Natural killer cell (primary cell): Measurements from ENCODE around the gene RBM14. TPM values are rescaled to one million over a fixed set of nuclear protein-coding genes. Genes with fewer than 3 reads are reported as not detected.
A peak's percentile ranks its signal among the peaks of the same experiment; 100 is the strongest.

Experiments
- ATAC-seq, 3 donors: fragments of 150-1000 bp in 2 of 3; fragments of 200-7000 bp in 1 of 3; cut with Tn5 transposase; 1 replicate in 1 of 3; 2 replicates in 2 of 3; pipeline ENCODE4 v1.10.0; 2021; ENCODE audit warnings: mild to moderate bottlenecking in 2 of 3, moderate library complexity in 2 of 3
- DNase-seq, 2 donors: peaks; one replicate each; pipeline versions ENCODE4 v3.0.0 to v3.0.0-alpha.2; 2013 to 2021; ENCODE audit warnings: mixed read lengths in 1 of 2
- H3K27ac ChIP-seq: one replicate; pipeline ENCODE4 v1.5.1; 2013; ENCODE audit warnings: mild to moderate bottlenecking, low read length
- H3K27me3 ChIP-seq: one replicate; pipeline ENCODE4 v1.6.1; 2013; ENCODE audit warnings: low read length; ENCODE audit not compliant: control insufficient read depth, insufficient read depth
- H3K36me3 ChIP-seq: one replicate; pipeline ENCODE4 v1.6.1; 2013; ENCODE audit warnings: low read length; ENCODE audit not compliant: control insufficient read depth, insufficient read depth
- H3K4me1 ChIP-seq: one replicate; pipeline ENCODE4 v1.6.1; 2013; ENCODE audit warnings: low read length; ENCODE audit not compliant: control insufficient read depth, insufficient read depth
- H3K4me3 ChIP-seq: one replicate; pipeline ENCODE4 v1.5.1; 2013; ENCODE audit warnings: low read length
- H3K9me3 ChIP-seq: one replicate; pipeline ENCODE4 v1.6.1; 2013; ENCODE audit warnings: low read length; ENCODE audit not compliant: control insufficient read depth, insufficient read depth
- H3K27ac Mint-ChIP-seq, 2 donors: one replicate each; pipeline ENCODE4 v1.8.0; 2022; ENCODE audit warnings: mild to moderate bottlenecking in 2 of 2, mixed read lengths in 2 of 2, moderate library complexity in 1 of 2
- H3K27me3 Mint-ChIP-seq, 2 donors: one replicate each; pipeline ENCODE4 v1.8.0; 2022; ENCODE audit warnings: low read depth in 2 of 2, mixed read lengths in 2 of 2
- H3K36me3 Mint-ChIP-seq: one replicate; pipeline ENCODE4 v1.8.0; 2022; ENCODE audit warnings: mixed read lengths
- H3K4me1 Mint-ChIP-seq, 2 donors: one replicate each; pipeline ENCODE4 v1.8.0; 2022; ENCODE audit warnings: mixed read lengths in 2 of 2
- H3K4me3 Mint-ChIP-seq: one replicate; pipeline ENCODE4 v1.8.0; 2022; ENCODE audit warnings: mild to moderate bottlenecking, moderate library complexity, mixed read lengths
- H3K9me3 Mint-ChIP-seq, 2 donors: one replicate each; pipeline ENCODE4 v1.8.0; 2022; ENCODE audit warnings: mixed read lengths in 2 of 2
- WGBS: methylation state at CpG from one replicate; pipeline ENCODE4 v1.1.7; 2013; ENCODE audit warnings: missing lambda C conversion rate; ENCODE audit not compliant: insufficient coverage; 5-methylcytosine and 5-hydroxymethylcytosine counted together
- intact Hi-C: fragments of 100-400 bp; cut with micrococcal nuclease; formaldehyde crosslinking; loops from one replicate; pipeline ENCODE4 v1.14.2; 2022
- total RNA-seq, 4 donors: library from RNA; stranded (reverse); fragments of 120-200 nt in 1 of 4; gene quantifications; one replicate each; pipeline versions ENCODE4 v1.2.3 to v1.2.4, GENCODE V29; 2013 to 2022
- TF ChIP-seq, protein P1 (sequence below): fragments of 200-600 bp; IDR thresholded peaks from one replicate; pipeline ENCODE4 v1.8.0; 2022; ENCODE audit warnings: antibody characterized with exemption

RBM14 gene
- total RNA-seq, 3 donors from 2014 or later (not counting 1 experiment from before 2014, with no cell fraction given) = 289 to 325 (median 307) TPM

DNA sequence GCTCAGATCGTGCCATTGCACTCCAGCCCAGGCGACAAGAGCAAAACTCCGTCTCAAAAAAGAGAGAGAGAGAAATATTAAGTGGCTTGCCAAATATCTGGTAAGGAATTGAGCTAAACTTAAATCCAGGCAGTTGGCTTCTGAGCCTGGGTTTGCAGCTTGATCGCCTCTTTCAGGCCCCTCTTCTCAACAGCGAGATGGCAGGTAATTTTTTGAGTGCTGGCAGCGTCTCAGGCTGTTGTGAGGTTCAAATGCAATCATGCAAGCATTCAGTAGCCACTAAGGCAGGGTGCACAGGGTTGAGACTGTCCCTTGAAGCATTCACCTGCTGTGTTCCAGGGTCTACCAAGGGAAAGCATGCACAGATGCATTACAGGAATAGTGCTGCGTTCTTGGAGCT lies 47.4 kb upstream of the RBM14 start:
- no peaks in the 10 kb centered on the region for H3K9me3 Mint-ChIP-seq
- no peak overlapping the region for H3K27ac ChIP-seq
- TF ChIP-seq, protein P1, sequence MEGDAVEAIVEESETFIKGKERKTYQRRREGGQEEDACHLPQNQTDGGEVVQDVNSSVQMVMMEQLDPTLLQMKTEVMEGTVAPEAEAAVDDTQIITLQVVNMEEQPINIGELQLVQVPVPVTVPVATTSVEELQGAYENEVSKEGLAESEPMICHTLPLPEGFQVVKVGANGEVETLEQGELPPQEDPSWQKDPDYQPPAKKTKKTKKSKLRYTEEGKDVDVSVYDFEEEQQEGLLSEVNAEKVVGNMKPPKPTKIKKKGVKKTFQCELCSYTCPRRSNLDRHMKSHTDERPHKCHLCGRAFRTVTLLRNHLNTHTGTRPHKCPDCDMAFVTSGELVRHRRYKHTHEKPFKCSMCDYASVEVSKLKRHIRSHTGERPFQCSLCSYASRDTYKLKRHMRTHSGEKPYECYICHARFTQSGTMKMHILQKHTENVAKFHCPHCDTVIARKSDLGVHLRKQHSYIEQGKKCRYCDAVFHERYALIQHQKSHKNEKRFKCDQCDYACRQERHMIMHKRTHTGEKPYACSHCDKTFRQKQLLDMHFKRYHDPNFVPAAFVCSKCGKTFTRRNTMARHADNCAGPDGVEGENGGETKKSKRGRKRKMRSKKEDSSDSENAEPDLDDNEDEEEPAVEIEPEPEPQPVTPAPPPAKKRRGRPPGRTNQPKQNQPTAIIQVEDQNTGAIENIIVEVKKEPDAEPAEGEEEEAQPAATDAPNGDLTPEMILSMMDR = no peak
- no peaks in the 10 kb centered on the region for H3K36me3 ChIP-seq
- peaks cover 3 to 6% of the 10 kb centered on the region in 2 donors for H3K27me3 Mint-ChIP-seq
- intact Hi-C loops = no loop called here
- H3K27me3 ChIP-seq = no peaks in the 10 kb centered on the region
- peak overlapping the region in 1 of 2 donors; percentile 71 for H3K27ac Mint-ChIP-seq
- ATAC-seq = no peak
- WGBS = 86% methylated on average over 7 of the region's 7 CpGs
- H3K4me3 ChIP-seq = no peak overlapping the region
- no peaks in the 10 kb centered on the region for H3K36me3 Mint-ChIP-seq
- peaks cover 4 to 9% of the 10 kb centered on the region in 2 donors for H3K4me1 Mint-ChIP-seq
- no peak for DNase-seq
- peaks cover 13% of the 10 kb centered on the region for H3K4me1 ChIP-seq
- H3K9me3 ChIP-seq = no peaks in the 10 kb centered on the region
- H3K4me3 Mint-ChIP-seq = no peak overlapping the region

DNA sequence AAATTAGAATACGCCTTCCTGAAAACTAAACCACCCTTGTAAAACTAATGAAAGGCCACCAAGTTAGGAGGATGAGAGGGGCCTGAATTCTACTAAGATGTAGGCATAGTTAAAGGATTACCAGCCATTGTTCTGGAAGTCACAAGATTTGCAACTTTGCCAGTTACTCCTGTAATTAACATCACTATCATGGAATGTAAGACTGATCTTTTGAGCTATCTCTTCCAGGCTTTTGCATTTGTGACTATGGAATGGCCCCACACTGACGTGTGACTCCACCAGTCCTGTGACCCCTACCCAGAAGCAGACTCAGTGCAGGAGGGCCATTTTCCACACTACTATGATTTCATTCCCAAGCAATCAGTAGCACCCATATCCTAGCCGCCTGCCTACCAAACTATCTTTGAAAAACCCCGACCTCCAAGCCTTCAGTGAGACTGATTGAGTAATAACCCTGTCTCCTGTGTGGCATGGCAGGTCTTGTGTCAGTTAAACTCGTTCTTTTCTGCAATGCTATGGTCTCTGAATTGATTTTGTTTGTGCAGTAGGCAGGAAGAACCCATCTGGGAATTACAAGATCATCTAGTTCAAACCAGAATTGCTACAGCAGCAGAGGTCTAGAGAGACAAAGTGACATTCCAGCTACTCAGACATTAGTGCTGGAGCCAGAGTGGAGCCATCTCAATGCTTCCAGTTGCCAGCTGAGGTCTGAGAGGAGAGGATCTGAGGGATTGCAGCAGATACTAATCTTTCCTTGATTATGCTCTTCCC lies 46.2 kb upstream of the RBM14 start:
- intact Hi-C loops = no loop called here
- Mint-ChIP-seq H3K9me3 (no peaks in the 10 kb centered on the region), H3K36me3 (no peaks in the 10 kb centered on the region), H3K4me3 (no peak overlapping the region), H3K27ac (no peak overlapping the region), H3K27me3 (peaks cover 14 to 18% of the 10 kb centered on the region in 2 donors), H3K4me1 (peaks cover 4 to 9% of the 10 kb centered on the region in 2 donors)
- 70% methylated on average over 4 of the region's 5 CpGs for WGBS
- H3K27ac ChIP-seq = no peak overlapping the region
- H3K4me3 ChIP-seq = no peak overlapping the region
- no peaks in the 10 kb centered on the region for H3K9me3 ChIP-seq
- TF ChIP-seq, protein P1 = no peak
- DNase-seq (no peak), ATAC-seq (no peak)
- peaks cover 13% of the 10 kb centered on the region for H3K4me1 ChIP-seq
- no peaks in the 10 kb centered on the region for H3K36me3 ChIP-seq
- no peaks in the 10 kb centered on the region for H3K27me3 ChIP-seq

DNA sequence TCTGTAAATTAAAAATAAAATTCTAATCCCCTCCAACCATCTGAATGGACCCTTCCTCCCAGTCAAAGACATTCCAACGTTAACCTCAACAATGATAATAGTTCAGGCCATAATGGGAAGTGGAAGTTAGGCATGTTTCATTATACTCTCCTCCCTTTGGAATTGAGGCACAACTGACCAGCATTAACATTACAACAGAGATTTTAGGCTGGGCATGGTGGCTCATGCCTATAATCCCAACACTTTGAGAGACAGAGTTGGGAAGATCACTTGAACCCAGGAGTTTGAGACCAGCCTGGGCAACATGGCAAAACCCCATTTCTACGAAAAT lies 45.6 kb upstream of the RBM14 start:
- H3K27me3 ChIP-seq = no peaks in the 10 kb centered on the region
- H3K4me1 Mint-ChIP-seq = peaks cover 4 to 9% of the 10 kb centered on the region in 2 donors
- ATAC-seq (no peak), DNase-seq (no peak)
- no peaks in the 10 kb centered on the region for H3K9me3 ChIP-seq
- no peak overlapping the region for H3K4me3 ChIP-seq
- TF ChIP-seq, protein P1 = no peak
- intact Hi-C loops = no loop called here
- H3K36me3 ChIP-seq = no peaks in the 10 kb centered on the region
- no peak overlapping the region for H3K27ac ChIP-seq
- H3K9me3 Mint-ChIP-seq = no peaks in the 10 kb centered on the region
- no peak overlapping the region for H3K4me3 Mint-ChIP-seq
- WGBS = 100% methylated on average over 1 of the region's 2 CpGs
- H3K4me1 ChIP-seq = peaks cover 13% of the 10 kb centered on the region
- no peaks in the 10 kb centered on the region for H3K36me3 Mint-ChIP-seq
- H3K27ac Mint-ChIP-seq = no peak overlapping the region
- peaks cover 17 to 23% of the 10 kb centered on the region in 2 donors for H3K27me3 Mint-ChIP-seq
